Stimulated activated naive B cell treated with anti-CD40 and anti-IgM and Interleukin-4, amounts not matched to agents 10 μg/mL and 1 μg/mL and 100 μg/mL, for 72 hours (primary cell): ENCODE measurements around the gene TMEM178B.
"Not testable (repeated sequence)": the region's sequence is repeated elsewhere in the genome, so short reads cannot be mapped to it uniquely, and the experiment has no call there.

Experiments used
- ATAC-seq, 2 donors: fragments of 150-1000 bp; cut with Tn5 transposase; replicated peaks; 2 replicates each; pipeline ENCODE4 v1.10.0; 2021; ENCODE audit warnings: moderate library complexity in 1 of 2
- DNase-seq: peaks from one replicate; pipeline ENCODE4 v3.0.0; 2021
- H3K27ac Mint-ChIP-seq: one replicate; pipeline ENCODE4 v1.8.0; 2022; ENCODE audit warnings: mild to moderate bottlenecking, mixed read lengths
- H3K27me3 Mint-ChIP-seq, 2 donors: one replicate each; pipeline ENCODE4 v1.8.0; 2022; ENCODE audit warnings: mixed read lengths in 2 of 2
- H3K36me3 Mint-ChIP-seq, 2 donors: one replicate each; pipeline ENCODE4 v1.8.0; 2022; ENCODE audit warnings: mixed read lengths in 2 of 2, mild to moderate bottlenecking in 1 of 2
- H3K4me1 Mint-ChIP-seq, 2 donors: one replicate each; pipeline ENCODE4 v1.8.0; 2022; ENCODE audit warnings: mixed read lengths in 2 of 2, mild to moderate bottlenecking in 1 of 2
- H3K4me3 Mint-ChIP-seq, 2 donors: one replicate each; pipeline ENCODE4 v1.8.0; 2022; ENCODE audit warnings: mild to moderate bottlenecking in 2 of 2, mixed read lengths in 2 of 2, moderate library complexity in 1 of 2
- H3K9me3 Mint-ChIP-seq, 2 donors: one replicate each; pipeline ENCODE4 v1.8.0; 2022; ENCODE audit warnings: mixed read lengths in 2 of 2, mild to moderate bottlenecking in 1 of 2

TMEM178B gene

DNA sequence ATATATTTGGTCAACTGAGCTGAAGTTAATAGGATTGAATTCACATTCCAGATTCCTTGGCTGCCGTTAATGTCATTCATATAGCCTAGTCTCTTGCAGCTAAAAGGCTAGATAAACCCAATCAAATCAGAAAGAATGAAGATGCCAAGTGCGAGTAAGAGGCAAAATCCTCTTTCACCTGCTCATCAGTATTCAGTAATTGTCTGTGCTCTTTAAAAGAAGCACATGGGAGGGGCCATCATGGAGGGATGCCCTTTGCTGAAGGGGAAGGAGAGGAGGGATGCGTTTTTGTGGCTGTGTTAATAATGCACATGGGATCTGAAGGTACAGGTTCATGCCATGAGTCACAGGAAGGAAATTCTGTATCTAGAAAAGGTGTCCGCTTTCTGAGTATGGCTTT is 232.2 kb downstream of the TMEM178B start:
- DNase-seq = no peak
- H3K36me3 Mint-ChIP-seq = no peaks in the 10 kb centered on the region
- no peak for ATAC-seq
- no peak overlapping the region for H3K27ac Mint-ChIP-seq
- peaks cover 5 to 6% of the 10 kb centered on the region in 2 donors for H3K27me3 Mint-ChIP-seq
- H3K4me3 Mint-ChIP-seq = no peak overlapping the region
- no peaks in the 10 kb centered on the region for H3K4me1 Mint-ChIP-seq
- H3K9me3 Mint-ChIP-seq = no peaks in the 10 kb centered on the region

DNA sequence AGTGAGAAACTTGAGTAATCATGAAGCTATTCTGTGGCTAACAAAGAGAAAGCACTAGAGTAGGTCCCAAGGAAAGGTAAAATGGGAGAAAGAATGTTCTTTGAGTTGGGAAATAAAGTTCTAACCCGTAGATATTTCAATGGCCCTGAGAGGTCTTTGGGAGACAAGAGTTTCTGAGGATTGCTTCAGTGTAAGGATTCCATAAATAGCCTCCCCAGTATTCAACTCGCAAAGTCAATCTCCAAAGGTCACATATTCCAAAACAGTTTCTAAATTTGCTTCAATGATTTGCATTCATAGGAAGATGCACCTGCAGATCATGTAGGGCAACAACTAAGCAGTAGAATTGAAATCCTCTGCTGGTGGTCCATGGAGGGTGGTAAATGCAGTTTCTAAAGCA is 238.5 kb downstream of the TMEM178B start:
- Mint-ChIP-seq H3K4me3 (no peak overlapping the region), H3K4me1 (no peaks in the 10 kb centered on the region), H3K9me3 (peaks cover 0 to 2% of the 10 kb centered on the region in 2 donors), H3K36me3 (no peaks in the 10 kb centered on the region), H3K27ac (no peak overlapping the region), H3K27me3 (no peaks in the 10 kb centered on the region)
- ATAC-seq (no peak), DNase-seq (no peak)

GRCh38 chr7:141312828-141313521 is 239.1 kb downstream of the TMEM178B start:
- peaks cover 0 to 2% of the 10 kb centered on the region in 2 donors for H3K9me3 Mint-ChIP-seq

GRCh38 chr7:141313896-141314295 is 240.0 kb downstream of the TMEM178B start:
- no peak for DNase-seq

More at GRCh38 chr7:141312828-141313521, 239.1 kb downstream of the TMEM178B start:
- ATAC-seq = no peak
- Mint-ChIP-seq H3K36me3 (no peaks in the 10 kb centered on the region), H3K27me3 (peaks cover 0 to under 1% of the 10 kb centered on the region in 2 donors), H3K4me1 (no peaks in the 10 kb centered on the region), H3K4me3 (no peak overlapping the region), H3K27ac (no peak overlapping the region)
- no peak for DNase-seq

DNA sequence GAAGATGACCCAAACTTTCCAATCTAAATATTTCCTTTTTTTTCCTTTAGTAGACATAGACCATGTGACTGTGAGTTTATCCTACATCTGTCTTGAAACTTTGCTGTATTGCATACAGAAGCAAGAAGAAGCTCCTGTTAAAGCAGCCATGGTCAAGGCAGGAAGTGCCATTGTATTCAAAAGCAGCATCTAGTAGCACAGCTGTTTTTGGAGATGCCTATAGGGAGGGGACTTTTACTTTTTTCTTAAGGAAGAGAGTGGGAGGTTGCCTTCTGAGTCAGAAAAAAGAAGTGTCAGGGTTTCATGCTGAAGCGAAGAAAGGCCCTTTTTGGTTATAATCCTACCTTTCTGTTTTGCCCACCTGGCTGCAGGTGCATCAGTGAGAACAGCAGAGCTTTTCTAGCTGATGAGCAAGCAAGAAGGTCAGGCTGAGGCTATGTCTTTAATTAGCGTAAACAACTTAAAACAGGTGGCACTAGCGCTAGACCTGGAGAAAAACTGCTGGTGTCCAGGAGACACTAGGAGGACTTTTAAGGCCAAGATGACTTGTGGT is 243.2 kb downstream of the TMEM178B start:
- H3K4me1 Mint-ChIP-seq = no peaks in the 10 kb centered on the region
- H3K9me3 Mint-ChIP-seq = peaks cover 0 to 3% of the 10 kb centered on the region in 2 donors
- no peaks in the 10 kb centered on the region for H3K36me3 Mint-ChIP-seq
- DNase-seq = no peak
- peaks cover 0 to 5% of the 10 kb centered on the region in 2 donors for H3K27me3 Mint-ChIP-seq
- no peak for ATAC-seq
- H3K4me3 Mint-ChIP-seq = no peak overlapping the region
- no peak overlapping the region for H3K27ac Mint-ChIP-seq

More at GRCh38 chr7:141313896-141314295, 240.0 kb downstream of the TMEM178B start:
- H3K27me3 Mint-ChIP-seq = peaks cover 0 to 5% of the 10 kb centered on the region in 2 donors
- H3K9me3 Mint-ChIP-seq = peaks cover 0 to 2% of the 10 kb centered on the region in 2 donors
- H3K4me3 Mint-ChIP-seq = no peak overlapping the region
- ATAC-seq = no peak
- no peaks in the 10 kb centered on the region for H3K36me3 Mint-ChIP-seq
- H3K4me1 Mint-ChIP-seq = no peaks in the 10 kb centered on the region
- H3K27ac Mint-ChIP-seq = no peak overlapping the region

- peaks cover 0 to 5% of the 10 kb centered on the region in 2 donors for H3K27me3 Mint-ChIP-seq
- no peak for ATAC-seq
- no peak overlapping the region for H3K4me3 Mint-ChIP-seq
- H3K9me3 Mint-ChIP-seq = peaks cover 0 to 4% of the 10 kb centered on the region in 2 donors
- no peak overlapping the region for H3K27ac Mint-ChIP-seq
- no peaks in the 10 kb centered on the region for H3K36me3 Mint-ChIP-seq
- H3K4me1 Mint-ChIP-seq = no peaks in the 10 kb centered on the region
- no peak for DNase-seq
Observed at GRCh38 chr7:141320287-141320686, 246.4 kb downstream of the TMEM178B start.

GRCh38 chr7:141322383-141322782 is 248.5 kb downstream of the TMEM178B start:
- no peaks in the 10 kb centered on the region for H3K36me3 Mint-ChIP-seq
- ATAC-seq (no peak), DNase-seq (no peak)
- peaks cover 0 to 4% of the 10 kb centered on the region in 2 donors for H3K9me3 Mint-ChIP-seq
- peaks cover 0 to 5% of the 10 kb centered on the region in 2 donors for H3K27me3 Mint-ChIP-seq
- H3K4me3 Mint-ChIP-seq = no peak overlapping the region
- H3K27ac Mint-ChIP-seq = no peak overlapping the region
- no peaks in the 10 kb centered on the region for H3K4me1 Mint-ChIP-seq

DNA sequence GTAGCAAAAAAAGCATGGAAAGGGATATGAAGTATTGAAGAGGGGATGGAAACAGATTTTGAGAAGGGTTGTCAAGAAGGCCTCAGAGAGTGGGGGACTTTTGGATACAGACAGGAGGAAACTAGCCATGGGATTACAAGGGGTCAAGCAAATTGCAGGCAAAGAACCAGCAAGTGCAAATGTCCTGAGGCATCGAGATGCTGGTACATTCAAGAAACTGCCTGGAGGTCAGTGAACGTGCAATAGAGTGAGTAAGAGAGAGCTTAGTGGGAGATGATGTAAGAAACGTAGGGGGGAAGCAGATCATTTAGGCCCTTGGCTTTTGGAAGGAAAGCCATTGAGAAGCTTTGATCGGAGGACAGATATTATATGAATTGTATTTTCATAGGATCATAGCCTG is 250.0 kb downstream of the TMEM178B start:
- Mint-ChIP-seq H3K9me3 (peaks cover 0 to 4% of the 10 kb centered on the region in 2 donors), H3K4me1 (no peaks in the 10 kb centered on the region), H3K36me3 (no peaks in the 10 kb centered on the region), H3K4me3 (no peak overlapping the region), H3K27me3 (no peaks in the 10 kb centered on the region), H3K27ac (no peak overlapping the region)
- ATAC-seq (no peak), DNase-seq (no peak)

- ATAC-seq (no peak), DNase-seq (no peak)
- Mint-ChIP-seq H3K4me3 (no peak overlapping the region), H3K9me3 (peaks cover 0 to 4% of the 10 kb centered on the region in 2 donors), H3K4me1 (no peaks in the 10 kb centered on the region), H3K36me3 (no peaks in the 10 kb centered on the region), H3K27me3 (no peaks in the 10 kb centered on the region), H3K27ac (no peak overlapping the region)
Observed at GRCh38 chr7:141324870-141325269, 251.0 kb downstream of the TMEM178B start.

DNA sequence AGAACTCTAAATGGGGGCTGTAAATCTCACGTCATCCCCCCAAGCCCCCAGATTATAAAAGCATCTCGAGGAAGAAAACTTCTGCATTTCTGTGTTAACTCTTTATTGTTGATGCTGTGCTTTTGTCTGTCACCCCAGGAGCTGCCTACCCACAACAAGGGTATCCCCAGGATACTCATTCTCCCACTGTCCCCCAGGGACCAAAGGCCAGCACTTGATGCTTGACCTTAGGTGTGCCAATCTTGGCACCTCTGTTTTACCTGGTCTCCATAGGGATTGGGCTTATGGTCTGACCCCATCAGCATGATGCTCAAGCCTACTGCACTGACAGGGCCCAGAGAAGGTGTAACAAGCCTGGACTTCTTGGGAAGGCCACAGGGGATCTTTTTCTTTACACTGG is 251.4 kb downstream of the TMEM178B start:
- H3K27me3 Mint-ChIP-seq = no peaks in the 10 kb centered on the region

DNA sequence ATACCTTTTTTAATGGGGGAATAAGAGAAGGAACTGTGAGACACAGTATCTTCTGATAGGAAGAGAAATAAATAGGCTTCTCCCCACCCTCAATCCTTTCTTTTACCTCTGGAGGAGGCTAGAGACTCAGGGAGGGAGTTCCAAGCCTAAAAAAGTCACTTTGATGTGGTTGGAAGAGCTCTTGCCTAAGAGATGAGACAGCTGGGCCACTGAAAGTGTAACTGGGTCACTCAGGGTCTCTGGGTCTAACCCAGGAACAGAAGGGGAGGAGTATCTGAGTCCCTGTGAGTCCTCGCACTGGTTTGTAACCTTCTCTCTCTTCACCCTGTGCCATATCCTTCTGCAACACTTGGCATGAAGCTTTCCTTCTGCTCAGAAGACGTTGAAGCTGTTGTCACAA is 254.4 kb downstream of the TMEM178B start:
- H3K4me3 Mint-ChIP-seq = no peak overlapping the region
- H3K4me1 Mint-ChIP-seq = no peaks in the 10 kb centered on the region
- no peaks in the 10 kb centered on the region for H3K36me3 Mint-ChIP-seq
- no peaks in the 10 kb centered on the region for H3K27me3 Mint-ChIP-seq
- H3K9me3 Mint-ChIP-seq = peaks cover 0 to 3% of the 10 kb centered on the region in 2 donors
- no peak for DNase-seq
- no peak overlapping the region for H3K27ac Mint-ChIP-seq
- no peak for ATAC-seq

More for the DNA sequence above, 251.4 kb downstream of the TMEM178B start:
- ATAC-seq = no peak
- H3K4me3 Mint-ChIP-seq = no peak overlapping the region
- H3K36me3 Mint-ChIP-seq = no peaks in the 10 kb centered on the region
- H3K27ac Mint-ChIP-seq = no peak overlapping the region
- H3K9me3 Mint-ChIP-seq = peaks cover 0 to 3% of the 10 kb centered on the region in 2 donors
- DNase-seq = no peak
- no peaks in the 10 kb centered on the region for H3K4me1 Mint-ChIP-seq

DNA sequence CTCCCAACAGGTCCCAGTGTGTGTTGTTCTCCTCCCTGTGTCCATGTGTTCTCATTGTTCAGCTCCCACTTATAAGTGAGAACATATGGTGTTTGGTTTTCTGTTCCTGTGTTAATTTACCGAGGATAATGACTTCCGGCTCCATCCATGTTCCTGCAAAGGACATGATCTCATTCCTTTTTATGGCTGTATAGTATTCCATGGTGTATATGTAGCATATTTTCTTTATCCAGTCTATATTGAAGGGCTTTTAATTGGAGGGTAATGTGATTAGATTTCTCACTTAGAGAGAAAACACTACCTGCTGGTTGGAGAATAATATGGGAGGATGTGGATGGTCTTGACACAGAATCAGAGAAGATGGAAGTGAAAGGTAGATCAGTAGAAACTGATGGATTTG is 256.4 kb downstream of the TMEM178B start:
- H3K4me3 Mint-ChIP-seq, H3K9me3 Mint-ChIP-seq, H3K4me1 Mint-ChIP-seq, H3K27me3 Mint-ChIP-seq, DNase-seq, ATAC-seq, H3K36me3 Mint-ChIP-seq, H3K27ac Mint-ChIP-seq: not testable (repeated sequence)

GRCh38 chr7:141333459-141333858 is 259.6 kb downstream of the TMEM178B start:
- Mint-ChIP-seq H3K4me3 (no peak overlapping the region), H3K36me3 (no peaks in the 10 kb centered on the region)

DNA sequence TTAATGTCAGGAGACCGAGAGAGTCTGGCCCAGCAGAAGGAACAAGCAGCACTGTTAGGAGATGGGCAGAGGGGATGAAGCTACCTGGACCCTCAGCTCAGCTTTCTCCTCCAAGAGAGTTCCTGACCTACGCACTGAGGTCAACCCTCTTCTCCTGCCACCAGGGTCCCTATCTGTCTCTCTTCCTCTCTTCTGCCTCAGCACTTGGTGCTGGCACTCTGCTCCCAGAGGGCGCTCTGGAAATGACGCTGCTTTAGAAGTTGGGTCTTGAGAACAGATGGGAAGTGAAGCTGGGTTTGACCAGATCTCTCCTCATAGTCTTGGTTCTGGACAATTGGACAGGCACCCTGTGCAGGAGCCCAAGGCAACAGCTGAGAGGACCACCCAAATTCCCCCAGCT is 261.3 kb downstream of the TMEM178B start:
- DNase-seq (no peak), ATAC-seq (no peak)
- Mint-ChIP-seq H3K4me1 (no peaks in the 10 kb centered on the region), H3K9me3 (peaks cover 0 to 4% of the 10 kb centered on the region in 2 donors), H3K36me3 (no peaks in the 10 kb centered on the region), H3K4me3 (no peak overlapping the region), H3K27ac (no peak overlapping the region), H3K27me3 (no peaks in the 10 kb centered on the region)

More at GRCh38 chr7:141333459-141333858, 259.6 kb downstream of the TMEM178B start:
- ATAC-seq (no peak), DNase-seq (no peak)
- no peak overlapping the region for H3K27ac Mint-ChIP-seq
- no peaks in the 10 kb centered on the region for H3K4me1 Mint-ChIP-seq
- no peaks in the 10 kb centered on the region for H3K27me3 Mint-ChIP-seq
- peaks cover 0 to 4% of the 10 kb centered on the region in 2 donors for H3K9me3 Mint-ChIP-seq

DNA sequence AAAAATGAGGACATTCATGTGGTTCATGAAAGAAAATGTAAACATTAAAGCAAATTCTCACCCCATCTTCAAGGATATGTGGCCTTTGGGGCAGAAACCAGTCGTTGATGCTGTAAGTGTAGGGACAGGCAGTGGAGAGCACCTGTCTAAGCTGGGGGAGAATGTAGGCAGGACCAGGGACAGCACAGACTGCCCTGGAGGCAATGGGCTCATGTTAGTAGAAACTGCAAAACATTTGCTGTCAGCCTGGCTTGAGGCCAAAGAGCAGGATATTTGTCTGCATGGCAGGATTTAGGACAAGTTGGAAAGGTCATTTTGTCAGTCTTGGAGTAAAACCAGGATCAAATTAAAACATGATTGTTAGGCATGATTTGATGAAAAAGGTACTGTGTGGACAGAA is 265.7 kb downstream of the TMEM178B start:
- H3K4me3 Mint-ChIP-seq = no peak overlapping the region
- peaks cover 0 to 4% of the 10 kb centered on the region in 2 donors for H3K9me3 Mint-ChIP-seq
- DNase-seq (no peak), ATAC-seq (no peak)
- H3K27me3 Mint-ChIP-seq = no peaks in the 10 kb centered on the region
- no peak overlapping the region for H3K27ac Mint-ChIP-seq
- no peaks in the 10 kb centered on the region for H3K4me1 Mint-ChIP-seq
- H3K36me3 Mint-ChIP-seq = no peaks in the 10 kb centered on the region
